GM19025 (cell line): Measurements from ENCODE around the gene SESN2.

Experiments used
- ATAC-seq: cut with Tn5 transposase; IDR thresholded peaks from one replicate; pipeline ENCODE4 v1.9.1; 2021; ENCODE audit warnings: mild to moderate bottlenecking, low read depth, moderate library complexity; ENCODE audit not compliant: unreplicated experiment

Gene SESN2

DNA sequence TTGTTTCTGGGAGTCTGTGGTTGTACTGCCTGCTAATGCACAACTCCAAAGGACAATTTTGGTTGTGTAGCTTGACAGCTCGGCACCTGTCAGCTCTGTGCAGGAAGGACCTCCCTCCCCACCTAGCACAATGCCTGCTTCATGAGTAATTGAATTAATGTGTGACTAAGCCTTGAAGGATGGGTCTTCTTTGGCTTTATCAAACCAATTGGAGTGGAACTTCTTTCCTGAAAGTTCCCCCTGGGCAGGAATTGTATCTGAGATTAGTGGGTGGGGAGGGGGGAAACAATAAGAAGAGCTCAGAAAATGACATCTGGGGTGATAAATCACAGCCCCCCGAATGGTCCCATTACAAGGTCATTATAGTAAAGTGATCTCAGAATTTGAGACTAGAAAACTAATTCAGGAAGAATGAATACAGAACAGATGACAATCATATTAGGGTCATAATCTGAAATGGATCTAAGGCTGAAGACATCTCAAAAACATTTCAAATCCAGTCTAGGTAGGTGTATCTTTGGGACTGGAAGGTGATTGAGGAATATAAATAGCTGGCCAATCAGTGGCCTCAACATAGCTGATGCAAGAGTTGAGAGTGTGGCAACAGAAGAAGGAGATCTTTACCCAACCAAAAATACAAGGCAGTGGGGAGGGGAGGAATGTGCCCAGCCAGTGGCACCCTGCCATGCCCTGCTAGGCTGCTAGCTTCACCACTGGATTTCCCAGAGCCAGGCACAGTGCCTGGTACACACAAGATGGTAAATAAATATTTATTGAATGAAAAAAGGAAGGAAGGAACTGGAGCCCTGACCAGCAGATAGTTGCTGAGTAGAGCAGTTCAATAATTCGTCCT lies 10.1 kb upstream of the SESN2 start:
- ATAC-seq = no peak

DNA sequence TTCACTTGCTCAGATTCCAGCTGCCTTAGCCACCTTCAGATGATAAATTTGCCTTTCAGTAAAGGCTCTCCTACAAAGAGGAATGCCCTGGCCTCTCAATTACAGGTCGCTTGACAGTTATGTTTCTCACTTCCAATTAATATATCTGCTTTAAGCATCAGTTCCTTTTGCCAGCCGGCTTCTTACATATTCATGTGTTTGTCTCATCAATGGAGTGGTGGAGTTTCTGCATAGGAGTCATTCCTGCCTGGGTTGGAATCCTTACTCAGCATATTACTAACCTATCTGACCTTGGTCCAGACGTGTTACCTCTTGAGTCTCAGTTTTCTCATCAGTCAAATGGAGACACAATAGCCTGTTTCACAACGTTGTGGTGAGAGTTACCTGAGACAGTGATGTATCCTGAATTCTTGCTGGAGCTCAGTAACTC lies 9.4 kb upstream of the SESN2 start:
- ATAC-seq = no peak

DNA sequence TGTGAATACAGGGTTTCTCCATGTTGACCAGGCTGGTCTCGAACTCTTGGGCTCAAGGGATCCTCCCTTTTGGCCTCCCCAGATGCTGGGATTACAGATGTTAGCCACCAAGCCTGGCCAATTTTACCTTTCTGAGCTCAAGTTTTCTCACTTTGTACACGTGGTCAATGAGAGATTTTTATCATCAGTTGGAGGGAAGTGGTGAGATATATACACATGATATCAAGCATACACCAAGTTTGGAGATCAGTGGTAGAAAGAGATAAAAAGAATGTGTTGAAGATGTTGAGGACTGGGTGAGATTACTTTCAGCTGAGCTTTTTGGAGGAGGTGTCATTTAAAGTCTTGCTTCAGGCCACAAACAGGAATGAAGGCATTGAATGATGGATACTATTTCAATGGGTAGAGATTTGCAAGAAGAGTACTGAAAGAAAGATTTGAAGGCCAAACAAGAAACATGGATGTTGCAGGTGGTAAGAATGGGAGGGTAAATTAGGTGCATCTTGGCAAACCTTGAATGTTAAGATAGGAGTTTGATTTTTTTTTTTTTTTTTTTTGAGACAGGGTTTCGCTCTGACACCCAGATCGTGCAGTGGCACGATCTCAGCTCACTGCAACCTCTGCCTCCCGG lies 3.0 kb upstream of the SESN2 start:
- no peak for ATAC-seq

DNA sequence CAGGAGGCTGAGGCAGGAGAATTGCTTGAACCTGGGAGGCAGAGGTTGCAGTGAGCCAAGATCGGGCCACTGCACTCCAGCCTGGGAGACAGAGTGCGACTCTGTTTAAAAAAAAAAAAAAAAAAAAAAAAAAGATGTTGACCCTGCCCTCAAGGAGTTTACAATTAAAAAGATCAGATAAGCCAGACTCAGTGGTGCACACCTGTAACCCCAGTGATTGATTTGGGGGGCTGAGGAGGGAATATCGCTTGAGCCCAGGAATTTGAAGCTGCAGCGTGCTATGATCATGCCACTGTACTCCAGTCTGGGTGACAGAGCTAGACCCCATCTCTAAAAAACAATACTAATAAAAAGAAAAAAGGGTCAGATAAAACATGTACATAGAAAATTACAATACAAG lies 1.6 kb upstream of the SESN2 start:
- no peak for ATAC-seq

DNA sequence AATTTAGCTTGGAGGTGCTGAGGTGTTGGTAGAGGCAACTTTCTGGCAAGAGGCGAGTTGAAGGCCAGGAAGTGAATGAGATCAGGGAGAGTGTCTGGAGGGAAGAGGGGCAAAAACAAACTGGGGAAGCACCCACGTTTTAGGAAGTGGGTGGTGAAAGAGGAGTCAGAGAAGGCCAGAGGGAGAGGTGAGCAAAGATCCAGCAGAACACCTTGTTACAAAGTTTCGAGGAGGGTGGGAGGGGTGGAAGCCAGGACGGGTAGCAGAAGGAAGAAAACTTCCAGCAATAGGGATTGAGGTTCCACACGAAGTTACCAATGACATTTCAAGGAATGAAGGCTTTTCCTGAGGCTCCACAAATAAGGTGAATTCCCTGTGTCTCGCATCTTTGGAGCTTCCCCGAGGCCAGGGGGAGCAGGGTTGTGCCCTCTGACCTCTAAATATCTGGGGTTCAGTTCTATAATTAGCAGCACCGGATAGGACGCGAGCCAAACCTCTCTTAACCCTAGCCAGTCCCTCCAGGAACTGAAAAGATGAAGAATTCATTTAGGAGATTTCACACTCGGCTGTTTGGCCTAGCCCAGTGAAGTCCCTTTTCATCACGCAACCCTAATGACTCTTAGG lies 578 bp upstream of the SESN2 start:
- no peak for ATAC-seq

DNA sequence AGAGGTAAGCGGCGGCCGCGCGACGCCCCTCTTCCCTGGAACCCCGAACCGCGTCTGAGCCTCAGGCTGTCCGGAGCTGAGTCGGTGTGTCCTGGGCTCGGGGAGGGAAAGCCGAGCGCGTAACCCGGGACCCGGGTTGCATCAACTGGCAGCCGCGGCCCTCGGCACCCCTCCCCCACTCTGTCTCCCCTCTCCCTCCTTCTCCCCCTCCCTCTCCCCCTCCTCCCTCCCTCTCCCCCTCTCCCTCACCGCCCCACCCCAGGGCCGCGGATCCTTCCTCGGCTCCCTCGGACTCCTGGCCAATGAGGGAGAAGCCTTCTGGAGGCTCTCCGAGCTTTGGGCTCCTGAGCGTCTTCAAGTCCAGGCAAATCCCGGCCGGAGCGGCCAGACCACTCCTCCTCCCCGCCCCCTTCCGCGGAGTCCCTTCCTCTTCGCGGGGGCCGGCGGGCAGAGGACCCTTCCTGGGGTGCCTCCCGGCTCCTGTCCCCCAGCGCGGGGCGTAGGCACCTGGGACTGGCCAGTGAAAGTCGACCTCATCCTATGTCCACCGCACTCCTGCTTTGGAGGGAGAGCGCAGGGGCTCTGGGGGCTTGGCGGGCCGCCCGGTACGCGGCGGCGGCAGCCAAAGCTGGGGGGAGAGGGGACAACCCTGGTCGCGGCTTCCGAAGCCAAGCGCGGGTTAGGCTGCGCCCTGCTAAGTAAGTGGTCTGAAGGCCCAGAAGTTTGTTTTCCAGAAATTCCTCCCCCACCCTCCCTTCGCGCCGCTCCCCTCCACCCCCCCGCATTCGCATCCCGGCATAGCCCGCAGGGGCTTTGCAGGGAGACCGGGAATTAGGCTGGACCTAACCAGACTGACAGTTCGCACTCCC lies 850 bp downstream of the SESN2 start:
- ATAC-seq = no peak

DNA sequence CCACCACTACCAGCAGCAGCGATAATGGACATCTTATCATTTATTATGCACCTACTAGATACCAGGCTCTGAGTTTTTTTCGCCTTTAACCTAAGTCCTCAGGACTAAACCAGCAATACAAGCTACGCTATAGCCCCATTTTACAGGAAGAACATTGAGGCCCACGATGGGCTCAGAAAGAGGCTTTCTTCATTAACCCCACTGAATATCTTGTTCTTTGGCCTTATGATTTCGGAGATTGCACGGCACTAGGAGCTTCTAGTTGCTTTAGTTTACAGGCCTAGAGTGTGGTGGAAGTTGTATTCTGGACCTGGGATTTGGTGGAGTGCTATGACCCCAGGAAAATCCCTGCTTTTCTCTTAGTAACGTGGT lies 1.5 kb downstream of the SESN2 start:
- ATAC-seq = no peak

DNA sequence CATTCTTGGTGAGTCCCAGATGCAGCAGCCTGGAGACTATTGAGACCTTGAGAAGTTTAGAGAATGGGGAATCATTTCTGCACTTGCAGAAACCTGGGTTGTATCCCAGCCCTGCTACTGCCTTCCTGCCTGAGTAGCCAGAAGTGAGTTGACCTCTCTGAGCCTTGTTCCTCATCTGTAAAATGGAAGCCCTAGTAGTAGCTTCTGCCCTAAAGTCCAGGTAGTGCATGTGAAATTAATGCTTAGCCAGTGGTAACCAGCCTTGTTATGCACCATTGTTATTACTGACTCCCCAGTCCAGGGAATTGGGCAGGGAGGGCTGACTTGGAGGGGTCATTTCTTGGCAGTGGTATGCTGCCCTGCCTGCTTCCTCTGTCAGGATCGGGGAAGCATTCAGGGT lies 5.6 kb downstream of the SESN2 start:
- ATAC-seq = no peak

DNA sequence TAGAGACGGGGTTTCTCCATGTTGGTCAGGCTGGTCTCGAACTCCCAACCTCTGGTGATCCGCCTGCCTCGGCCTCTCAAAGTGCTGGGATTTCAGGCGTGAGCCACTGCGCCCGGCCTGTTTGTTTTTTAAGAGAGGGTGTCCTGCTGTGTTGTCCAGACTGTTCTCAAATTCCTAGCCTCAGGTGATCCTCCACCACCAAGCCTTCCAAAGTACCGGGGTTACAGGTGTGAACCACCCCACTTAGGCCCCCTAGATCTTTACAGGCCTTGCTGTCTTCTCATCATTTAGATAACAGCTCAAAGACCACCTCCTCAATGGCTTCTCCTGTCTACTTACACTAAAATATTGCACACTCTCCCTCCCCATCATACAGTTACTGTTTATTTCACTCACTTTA lies 6.3 kb downstream of the SESN2 start:
- ATAC-seq = no peak

DNA sequence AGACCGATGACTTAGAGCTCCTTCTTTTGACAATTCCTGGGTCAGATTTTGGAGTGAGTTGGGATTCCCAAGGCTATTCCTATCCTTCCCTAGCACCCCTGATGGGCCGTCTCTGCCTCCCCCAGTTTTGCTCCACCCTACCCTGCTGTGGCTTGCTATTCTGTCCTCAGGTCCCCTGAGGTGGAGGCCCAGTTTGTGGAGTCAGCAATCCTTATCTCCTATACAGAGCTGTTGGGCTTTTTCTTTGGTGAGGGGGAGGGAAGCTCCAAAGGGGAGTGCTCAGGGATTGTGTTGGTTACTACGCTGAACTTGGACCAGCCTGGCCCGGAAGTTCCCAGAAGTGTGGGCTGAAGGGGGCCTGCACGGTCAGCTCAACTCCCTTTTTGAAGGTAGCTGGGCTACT lies 7.6 kb downstream of the SESN2 start:
- no peak for ATAC-seq

DNA sequence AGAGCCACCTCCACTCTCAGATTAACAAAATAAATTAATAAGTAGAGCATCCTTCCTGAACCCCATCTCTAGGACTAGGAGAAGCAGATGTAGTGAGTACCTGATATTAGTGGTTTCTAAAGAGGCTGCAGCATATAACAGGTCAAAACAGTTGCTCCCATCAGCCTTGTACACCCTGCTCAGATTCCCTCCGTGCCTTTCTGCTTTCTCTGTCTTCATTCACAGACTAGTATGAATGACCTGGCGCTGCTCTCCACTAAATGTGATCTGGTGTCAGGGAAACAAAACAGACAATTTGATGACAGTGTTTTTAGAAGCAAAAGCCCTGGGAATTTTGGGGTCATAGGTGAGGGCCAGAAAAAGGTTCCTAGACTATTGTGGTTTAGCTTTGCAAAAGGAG lies 8.3 kb downstream of the SESN2 start:
- no peak for ATAC-seq

DNA sequence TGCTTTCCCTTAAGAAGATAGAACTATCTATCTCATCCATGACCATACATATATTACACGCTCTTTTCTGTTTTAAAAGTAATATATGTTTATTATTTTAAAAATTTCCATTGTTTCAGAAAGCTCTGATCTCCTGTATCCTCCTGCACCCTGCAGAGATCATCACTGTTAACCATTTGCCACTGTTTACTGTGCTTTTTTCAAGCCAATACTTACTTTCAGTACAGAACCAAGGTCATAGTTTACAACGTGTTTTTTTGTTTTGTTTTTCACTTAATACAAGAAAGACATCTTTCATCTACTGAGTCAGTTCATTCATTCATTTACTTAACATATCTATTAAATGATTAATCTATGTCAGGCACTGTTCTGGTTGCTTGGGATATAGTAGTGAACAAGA lies 10.2 kb downstream of the SESN2 start:
- ATAC-seq = no peak

DNA sequence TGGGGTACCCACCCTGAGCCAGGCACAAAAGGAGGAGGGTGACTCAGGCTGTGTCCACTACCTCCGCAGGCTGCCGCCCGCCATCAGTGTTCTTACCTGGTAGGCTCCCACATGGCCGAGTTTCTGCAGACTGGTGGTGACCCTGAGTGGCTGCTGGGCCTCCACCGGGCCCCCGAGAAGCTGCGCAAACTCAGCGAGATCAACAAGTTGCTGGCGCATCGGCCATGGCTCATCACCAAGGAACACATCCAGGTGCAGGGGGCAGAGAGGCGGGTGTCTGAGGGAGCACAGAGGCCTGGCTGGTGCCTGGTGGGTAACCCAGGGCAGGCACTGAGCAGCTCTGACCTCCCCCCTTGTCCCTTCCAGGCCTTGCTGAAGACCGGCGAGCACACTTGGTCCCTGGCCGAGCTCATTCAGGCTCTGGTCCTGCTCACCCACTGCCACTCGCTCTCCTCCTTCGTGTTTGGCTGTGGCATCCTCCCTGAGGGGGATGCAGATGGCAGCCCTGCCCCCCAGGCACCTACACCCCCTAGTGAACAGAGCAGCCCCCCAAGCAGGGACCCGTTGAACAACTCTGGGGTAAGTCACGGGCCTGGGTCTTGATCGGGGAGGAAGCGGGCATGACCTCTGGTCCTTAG lies 13.0 kb downstream of the SESN2 start:
- no peak for ATAC-seq

DNA sequence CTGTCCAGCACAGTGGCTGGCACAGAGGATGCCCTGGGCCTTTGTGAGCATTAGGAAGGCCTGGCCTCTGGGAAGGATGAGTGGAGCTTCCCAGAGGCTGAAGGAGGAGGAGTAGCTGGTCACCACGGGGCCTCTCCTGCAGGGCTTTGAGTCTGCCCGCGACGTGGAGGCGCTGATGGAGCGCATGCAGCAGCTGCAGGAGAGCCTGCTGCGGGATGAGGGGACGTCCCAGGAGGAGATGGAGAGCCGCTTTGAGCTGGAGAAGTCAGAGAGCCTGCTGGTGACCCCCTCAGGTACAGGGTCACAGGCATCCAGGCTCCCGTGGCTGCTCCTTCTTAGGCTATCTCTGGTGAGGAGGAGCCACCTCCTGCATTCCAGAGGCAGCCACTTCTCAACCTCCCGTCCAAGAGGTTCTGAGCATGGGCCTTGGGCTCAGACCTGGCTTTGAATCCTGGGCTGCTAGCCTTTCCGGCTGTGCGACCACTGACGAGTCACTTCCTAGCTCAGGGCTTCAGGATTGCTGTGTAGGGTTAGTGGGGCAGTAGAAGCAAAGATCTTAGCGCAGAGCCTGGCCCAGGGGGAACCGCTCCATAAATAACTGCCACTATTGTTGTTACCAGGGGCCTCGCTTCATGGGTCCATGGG lies 14.0 kb downstream of the SESN2 start:
- ATAC-seq = no peak

DNA sequence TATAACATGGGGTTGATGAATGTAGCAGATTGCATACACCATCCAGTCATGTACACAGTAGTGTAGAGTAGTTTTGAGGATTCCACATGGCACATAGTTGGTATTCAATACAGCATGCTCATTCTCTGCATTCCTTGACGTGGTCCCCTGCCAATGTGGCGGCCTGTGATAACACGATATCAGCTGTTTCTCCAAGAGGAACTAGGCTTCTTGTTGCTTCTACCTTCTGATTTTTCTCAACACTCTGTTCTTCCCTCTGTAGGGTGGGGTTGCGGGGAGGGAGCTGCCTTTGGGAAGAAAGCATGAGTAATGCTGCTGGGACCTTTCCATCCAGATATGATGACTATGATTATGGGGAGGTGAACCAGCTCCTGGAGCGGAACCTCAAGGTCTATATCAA lies 19.4 kb downstream of the SESN2 start:
- ATAC-seq = no peak

DNA sequence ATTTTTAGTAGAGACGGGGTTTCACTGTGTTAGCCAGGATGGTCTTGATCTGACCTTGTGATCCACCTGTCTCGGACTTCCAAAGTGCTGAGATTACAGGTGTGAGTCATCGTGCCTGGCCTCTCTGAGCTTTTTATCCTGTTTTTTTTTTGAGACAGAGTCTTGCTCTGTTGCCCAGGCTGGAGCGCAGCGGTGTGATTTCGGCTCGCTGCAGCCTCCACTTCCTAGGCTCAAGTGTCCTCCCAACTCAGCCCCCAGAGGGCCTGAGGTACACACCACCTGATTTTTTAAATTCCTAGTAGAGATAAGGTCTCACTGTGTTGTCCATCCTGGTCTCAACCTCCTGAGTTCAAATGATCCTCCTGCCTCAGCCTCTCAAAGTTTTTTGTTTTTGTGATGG lies 20.4 kb downstream of the SESN2 start:
- ATAC-seq = no peak

DNA sequence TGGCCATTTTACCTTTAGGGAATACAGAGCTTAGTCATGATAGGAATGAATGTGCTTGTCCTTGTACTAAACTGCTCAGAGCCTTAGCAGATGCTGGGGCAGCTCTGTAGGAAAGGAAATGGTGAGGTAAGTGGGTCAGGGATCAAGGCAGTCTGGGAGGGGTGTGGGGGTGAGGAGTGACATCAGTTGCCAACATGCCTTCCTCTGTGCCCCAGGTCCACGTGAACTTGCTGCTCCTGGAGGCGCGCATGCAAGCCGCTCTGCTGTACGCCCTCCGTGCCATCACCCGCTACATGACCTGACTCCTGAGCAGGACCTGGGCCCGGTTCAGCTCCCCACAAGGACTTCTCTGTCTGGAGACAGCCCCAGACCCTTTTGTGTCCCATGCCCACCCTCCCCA lies 21.2 kb downstream of the SESN2 start:
- no peak for ATAC-seq

DNA sequence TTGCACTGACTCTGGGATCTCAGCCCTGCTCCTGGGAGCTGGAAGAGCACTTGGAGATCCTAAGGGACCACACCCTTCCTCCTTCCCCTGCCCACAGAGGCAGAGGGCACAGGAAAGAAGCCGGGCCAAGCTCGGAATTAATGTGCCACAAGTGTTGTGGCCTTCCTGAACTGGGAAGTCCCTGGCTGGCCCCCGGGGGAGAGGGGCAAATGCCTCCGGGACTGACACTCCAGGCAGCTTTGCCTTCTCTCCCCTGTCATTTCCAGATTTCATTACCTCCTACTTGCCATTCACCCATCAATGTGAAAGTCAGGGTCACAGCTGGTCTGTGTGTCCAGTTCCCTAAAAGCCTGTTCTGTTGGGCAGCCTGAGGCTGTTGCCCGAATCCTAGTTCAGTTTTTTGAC lies 21.7 kb downstream of the SESN2 start:
- ATAC-seq = no peak

DNA sequence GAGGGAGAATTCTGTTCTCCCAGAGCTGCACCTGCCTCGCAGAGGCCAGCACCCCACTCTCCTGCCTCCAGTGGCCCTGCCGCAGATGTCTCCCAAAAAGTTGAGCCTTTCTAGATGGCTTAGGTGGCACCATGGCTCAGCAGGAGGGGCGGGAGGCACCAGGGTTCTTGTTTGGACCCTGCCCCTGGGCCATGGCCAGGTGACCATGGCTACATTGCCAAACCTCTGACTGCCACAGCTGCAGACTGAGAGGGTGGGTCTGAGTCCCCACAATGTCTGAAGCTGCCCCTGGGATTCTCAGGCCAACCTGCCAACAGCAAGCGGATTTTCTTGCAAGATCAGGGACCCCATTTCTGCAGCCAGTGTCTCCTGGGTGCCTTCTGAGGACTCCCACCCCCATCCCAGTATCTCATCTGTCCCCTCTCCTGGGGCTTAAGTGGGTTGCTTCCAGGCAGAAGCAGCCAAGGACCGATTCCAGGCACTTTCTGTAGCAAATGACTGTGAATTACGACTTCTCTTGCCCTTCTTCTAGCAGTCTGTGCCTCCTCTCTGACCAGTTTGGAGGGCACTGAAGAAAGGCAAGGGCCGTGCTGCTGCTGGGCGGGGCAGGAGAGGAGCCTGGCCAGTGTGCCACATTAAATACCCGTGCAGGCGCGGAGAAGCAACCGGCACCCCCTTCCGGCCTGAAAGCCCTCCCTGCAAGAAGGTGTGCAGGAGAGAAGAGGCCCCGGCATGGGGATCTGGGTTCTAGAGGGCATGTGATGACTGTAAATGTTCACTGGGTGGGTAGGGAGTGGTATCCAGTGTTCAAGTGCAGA lies 22.5 kb downstream of the SESN2 start:
- no peak for ATAC-seq
